ENCODE data around the gene KCNJ12. TPM values are rescaled to one million over a fixed set of nuclear protein-coding genes. Genes with fewer than 3 reads are reported as not detected.
"Not testable (repeated sequence)": the region's sequence is repeated elsewhere in the genome, so short reads cannot be mapped to it uniquely, and the experiment has no call there.

The KCNJ12 gene
- 0.44 TPM in 1 of 2 replicates, not detected in the other for total RNA-seq

DNA sequence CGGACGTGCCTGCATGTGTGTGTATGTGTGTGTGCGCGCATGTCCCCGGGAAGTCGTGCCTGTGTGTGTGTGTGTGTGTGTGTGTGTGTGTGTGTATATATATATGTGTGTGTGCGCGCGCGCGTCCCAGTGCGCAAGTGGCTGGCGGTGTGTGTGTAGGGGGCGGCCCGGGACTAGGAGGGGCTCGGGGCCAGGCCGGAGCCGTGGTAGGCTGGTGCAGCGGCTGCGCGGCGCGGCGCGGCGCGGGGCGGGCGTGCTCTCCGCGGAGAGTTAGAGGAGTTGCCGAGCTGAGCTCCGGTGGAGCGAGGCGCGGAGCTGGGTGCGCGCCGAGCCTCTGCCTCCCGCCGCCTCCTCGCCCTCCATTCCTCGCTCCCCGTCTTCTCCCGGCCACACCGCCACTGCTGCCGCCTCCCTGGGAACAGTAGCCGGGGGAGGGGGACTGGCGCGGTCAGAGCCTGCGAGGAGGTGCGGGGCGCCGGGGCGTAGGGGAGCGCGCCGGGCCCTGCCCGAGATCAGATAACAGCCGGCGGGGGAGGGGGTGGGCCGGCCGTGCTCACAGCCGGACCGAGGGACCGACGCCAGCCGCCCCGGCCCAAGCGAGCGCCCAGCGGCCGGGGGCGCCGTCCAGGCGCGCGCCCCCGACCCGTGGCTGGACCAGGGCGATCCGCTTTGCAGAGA lies at the start of gene KCNJ12:
Gene KCNJ12, plus strand, starts transcription at position 277 of the 678 bp plus-strand sequence. CDS start 38,986 bp downstream, outside the sequence.
- peak; percentile 16 to 23 for DNase-seq (ENCODE audit: low read depth in 2 of 2)

DNA sequence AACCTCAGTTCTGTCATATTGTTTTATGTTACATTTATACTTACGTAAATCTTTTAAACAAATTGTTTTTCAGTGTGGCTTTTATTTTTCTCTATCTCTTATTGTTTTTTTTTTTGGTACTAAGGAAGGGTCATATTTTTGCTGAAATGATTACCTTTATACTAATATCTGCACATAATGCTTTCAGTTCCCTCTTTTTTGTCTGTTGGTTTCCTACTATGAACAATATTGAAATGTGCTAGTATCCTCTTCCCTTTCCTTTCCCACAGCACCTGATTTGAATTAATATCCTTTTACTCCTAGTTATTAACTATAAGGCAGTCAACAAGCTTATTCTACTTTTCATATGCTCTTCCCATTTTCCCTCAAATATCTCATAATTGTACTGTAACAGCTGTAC lies 48.2 kb upstream of the KCNJ12 start:
- not testable (repeated sequence) for DNase-seq (ENCODE audit: low read depth in 2 of 2)

DNA sequence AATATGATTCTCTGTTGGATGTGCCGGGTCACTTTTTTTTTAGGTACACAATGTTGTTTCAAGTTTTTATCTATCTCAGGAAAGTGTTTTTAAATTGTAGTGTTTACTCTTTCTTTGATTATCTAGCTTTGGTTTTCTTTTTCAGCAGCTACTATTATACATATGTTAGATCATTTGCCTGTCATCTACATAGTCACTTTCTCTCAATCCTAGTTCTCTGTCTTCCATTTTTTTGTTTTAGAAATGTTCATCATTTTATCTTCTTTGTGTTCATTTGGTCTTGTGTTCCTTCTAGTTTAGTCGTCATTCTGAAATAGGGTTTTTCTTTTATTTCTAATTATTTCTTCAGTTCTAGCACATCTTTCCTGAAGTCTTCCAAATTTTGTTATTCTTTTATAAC lies 47.4 kb upstream of the KCNJ12 start:
- not testable (repeated sequence) for DNase-seq (ENCODE audit: low read depth in 2 of 2)

DNA sequence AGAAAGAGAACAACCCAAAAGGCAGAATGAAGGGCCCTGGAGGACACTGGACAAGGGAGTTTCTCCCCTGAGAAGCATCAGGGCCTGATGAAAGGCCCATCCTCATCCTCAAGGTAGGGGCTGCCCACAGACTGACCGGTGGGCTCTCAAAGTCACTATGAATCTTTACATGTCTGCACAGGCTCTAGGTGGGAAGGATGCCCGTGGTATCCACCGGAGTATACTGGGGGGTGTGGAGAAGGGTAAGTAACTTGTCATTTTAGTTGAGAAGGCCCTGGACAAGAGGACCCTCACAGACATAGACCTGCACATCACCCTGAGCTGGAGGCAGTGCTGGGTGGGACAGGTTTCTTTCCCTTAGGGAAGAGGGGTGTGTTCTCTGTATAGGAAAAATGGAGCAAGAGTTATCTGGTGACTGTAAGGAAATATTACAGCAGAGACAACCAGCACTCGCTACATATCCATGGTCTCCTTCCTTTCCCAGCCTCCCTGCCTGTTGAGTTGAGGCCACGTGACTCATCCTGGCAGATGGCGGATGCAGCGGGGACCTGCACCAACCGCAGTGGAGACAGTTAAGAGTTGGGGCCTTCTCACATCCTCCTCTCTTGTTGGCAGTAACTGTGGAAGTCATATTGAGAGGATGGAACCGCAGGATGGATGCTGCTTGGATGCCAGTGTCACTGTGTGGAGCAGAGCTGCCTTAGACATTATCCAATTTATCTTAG lies 45.6 kb upstream of the KCNJ12 start:
- DNase-seq (ENCODE audit: low read depth in 2 of 2) = no peak

DNA sequence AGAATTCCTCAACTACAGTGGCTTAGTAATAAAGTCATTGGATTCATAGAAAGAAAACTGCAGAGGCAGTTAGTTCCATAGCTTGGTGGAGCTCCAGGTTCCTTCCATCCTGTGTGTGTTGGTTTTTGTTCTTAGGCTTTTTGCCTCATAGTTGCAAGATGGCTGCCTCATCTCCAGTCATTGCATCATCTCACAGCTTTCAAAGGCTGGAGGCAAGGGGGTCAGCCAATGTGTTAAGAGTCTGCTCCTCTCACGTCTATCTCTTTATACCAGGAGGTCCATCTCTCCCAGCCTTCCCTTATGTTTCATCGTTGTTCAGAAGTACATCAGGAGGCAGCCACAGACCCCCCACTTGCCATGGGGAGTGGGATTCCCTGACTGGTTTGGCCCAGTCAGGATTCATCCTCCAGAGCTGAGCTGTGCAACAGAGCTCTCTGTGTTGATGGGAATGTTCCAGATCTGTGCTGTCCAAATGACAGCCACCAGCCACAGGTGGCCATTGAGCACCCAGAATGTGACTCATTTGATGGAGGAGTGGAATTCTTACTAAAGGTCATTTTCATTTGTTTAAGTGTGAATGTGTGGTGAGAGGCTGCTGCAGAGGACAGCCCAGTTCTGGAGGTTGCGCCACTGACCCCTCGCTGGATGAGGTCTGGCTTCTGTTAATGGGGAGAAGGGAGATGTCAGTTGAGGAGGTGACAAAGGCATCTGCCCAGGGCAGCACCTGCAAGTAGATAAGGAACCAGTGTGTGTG lies 39.4 kb upstream of the KCNJ12 start:
- not testable (repeated sequence) for DNase-seq (ENCODE audit: low read depth in 2 of 2)

DNA sequence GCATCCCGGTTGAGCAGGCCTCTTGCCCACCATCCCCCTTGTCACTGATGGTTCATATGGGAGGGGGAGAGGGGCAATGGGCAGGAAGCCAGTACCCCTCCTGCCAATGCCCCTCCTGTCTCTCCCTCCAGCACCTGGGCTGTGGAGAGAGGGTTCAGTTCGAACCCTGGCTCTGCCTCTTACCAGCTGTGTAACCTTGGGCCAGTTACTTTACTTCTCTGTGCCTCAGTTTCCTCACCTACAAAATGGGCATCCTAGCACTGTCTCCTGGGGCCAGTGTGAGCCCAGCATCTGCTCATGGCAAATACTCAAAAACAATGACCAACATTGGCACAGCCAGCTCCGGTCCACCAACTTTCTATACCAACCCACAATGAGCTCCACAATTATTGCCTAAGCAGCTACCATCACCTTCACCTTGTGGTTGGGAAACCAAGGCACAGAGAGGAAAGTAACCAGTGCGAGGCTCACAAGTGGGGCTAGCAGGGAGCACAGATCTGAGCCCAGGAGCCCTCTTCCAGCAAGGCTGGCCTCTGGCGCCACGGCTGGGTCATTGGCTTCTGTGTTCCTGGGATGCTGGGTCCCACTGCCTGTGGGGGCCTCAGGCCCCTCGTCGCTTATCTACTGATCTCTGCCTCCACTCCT lies 38.1 kb upstream of the KCNJ12 start:
- DNase-seq (ENCODE audit: low read depth in 2 of 2) = not testable (repeated sequence)

DNA sequence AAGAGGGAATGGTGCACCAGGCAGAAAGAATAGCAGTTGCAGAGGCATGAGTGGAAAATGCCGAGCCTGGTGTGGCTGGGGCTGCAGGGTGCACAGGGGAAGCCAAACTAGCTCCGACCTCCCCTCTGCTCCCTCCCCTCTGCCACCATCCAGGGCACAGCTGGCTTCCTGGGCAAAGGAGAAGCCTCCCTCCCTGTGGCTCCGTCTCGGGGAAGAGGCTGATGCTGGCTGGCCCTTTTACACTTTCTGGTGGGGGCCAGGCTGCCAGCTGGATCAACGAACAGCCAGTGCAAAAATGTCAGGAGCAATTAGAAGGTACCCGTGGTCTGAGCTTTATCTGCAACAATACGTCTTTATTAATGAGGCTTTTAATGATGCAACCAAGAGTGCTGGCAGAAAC lies 37.1 kb upstream of the KCNJ12 start:
- no peak for DNase-seq (ENCODE audit: low read depth in 2 of 2)

DNA sequence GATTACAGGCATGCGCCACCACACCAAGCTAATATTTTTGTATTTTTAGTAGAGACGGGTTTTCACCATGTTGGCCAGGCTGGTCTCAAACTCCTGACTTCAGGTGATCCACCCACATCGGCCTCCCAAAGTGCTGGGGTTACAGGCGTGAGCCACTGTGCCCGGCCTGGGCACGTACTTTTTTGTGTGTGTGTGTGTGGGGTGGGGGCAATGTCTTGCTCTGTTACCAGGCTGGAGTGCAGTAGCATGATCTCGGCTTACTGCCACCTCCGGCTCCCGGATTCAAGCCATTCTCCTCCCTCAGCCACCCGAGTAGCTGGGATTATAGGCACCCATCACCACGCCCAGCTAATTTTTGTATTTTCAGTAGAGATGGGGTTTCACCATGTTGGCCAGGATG lies 36.6 kb upstream of the KCNJ12 start:
- not testable (repeated sequence) for DNase-seq (ENCODE audit: low read depth in 2 of 2)

DNA sequence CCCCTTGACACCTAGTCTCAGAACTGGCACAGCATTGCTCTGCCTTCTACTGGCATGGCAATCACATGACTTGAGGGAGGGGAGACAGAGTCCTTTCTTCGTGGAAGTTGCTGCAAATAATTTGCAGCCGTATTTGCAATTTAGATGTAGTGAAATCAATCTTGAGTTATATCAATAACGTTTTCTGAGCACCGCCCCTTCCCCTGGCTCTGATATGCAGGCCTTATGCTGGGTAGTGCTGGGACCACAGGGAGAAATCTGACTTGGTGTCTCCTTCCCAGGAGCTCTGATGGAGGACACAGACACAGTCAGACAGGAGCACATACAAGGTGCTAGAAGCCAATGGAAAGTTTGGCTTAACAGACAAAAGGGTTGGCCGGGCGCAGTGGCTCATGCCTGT lies 35.8 kb upstream of the KCNJ12 start:
- not testable (repeated sequence) for DNase-seq (ENCODE audit: low read depth in 2 of 2)

DNA sequence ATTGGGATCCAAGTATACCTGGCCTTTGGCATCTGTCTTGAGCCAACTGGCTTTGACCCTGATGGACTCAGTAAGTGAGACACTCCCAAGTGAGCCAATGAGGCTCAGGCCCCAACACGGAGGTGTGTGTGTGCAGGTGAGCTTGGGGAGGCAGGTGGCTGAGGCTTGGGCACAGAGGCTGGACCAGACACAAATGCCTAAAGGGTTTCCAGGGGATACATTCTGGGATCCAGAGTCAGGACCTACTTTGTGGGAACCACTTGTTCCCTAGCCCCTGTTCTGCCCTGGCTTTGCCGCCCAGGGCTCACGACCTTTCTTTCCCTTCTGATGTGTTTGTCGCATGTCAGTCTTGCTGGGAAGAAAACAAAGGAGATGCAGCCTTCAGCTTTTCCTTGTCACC lies 34.9 kb upstream of the KCNJ12 start:
- not testable (repeated sequence) for DNase-seq (ENCODE audit: low read depth in 2 of 2)

DNA sequence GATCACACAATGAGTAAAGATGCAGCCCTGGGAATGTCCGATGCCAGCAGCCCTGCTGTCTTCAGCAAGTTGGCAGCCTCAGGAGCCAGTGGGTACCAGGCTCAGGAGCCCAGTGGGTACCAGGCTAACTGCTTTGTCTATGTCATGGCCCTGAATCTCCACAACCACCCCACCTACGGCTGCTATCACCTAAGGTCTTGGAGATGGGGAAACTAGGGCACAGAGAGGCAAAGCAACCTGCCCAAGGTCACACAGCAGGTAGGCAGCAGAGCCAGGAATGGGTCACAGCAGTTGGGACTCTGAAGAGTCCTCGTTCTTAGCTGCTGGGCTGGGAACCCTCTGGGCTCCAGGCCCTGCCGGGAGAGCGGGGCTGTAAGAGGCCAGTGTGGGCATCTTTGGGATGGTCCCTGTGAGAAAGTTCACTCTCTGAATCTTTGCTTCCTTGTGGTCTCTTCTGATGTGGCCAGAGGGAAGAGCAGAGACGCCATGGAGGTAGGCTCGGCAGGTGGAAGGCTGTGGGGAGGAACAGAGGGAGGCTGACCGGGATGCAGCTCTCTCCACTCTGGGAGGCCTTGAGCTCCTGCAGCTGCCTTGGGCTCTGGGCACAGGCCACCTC lies 34.1 kb upstream of the KCNJ12 start:
- DNase-seq (ENCODE audit: low read depth in 2 of 2) = not testable (repeated sequence)

DNA sequence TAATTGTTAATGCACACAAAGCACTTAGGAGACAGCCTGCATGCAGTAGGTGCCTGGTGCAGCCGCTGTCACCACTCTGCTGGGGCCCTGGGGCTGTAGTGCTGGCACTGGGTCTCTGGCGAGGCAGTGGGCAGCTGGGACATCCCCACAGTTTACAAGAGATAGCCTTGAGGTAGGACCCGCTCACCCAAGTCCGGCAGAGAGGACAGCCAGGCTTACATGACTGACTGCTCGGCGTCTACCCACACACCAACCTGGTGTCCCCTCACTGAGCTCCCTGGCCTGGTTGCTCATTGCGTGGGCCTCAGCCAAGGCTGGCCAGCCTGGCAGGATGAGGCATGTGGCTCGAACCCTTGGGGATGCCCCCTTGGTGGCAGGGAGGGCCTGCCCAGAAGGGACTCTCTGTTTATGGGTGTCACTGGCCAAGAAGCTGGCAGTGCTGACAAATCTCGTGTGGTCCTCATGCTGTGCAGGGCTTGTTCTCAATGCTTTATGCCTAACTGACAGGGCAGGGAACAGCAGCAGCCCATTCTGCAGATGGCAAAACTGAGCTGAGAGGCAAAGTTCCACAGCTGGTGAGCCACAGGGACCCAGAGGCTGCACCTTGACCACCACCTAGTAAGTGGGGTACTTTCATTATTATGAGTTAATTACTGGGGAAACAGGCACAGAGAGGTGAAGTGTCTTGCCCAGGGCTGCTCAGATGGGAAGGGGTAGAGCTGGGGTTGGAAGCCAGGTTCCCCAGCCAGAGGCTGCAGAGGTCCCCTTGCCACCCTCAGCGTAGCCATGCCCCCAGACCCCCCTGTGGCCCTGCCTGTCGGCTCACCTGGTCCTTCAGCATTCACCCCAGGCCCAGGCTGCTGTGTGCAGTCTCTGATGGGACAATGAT lies 32.9 kb upstream of the KCNJ12 start:
- not testable (repeated sequence) for DNase-seq (ENCODE audit: low read depth in 2 of 2)

DNA sequence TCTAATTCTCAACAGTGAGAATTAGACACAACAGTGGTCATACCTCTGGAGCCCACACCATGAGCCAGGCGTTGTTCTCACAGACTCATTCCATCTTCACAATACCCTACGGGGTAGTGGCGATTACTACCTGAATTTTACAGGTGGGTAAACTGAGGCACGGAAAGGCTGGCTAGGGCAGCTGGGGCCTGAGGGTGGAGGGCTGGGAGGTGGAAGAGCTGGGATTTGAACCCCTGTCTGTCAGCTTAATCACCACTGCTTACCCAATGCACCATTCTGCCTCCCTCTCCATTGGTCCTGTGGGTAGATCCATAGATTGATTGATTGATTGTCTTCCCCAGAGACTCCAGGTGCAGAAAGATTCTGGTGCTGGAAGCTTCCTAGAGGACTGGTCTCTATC lies 31.4 kb upstream of the KCNJ12 start:
- not testable (repeated sequence) for DNase-seq (ENCODE audit: low read depth in 2 of 2)

DNA sequence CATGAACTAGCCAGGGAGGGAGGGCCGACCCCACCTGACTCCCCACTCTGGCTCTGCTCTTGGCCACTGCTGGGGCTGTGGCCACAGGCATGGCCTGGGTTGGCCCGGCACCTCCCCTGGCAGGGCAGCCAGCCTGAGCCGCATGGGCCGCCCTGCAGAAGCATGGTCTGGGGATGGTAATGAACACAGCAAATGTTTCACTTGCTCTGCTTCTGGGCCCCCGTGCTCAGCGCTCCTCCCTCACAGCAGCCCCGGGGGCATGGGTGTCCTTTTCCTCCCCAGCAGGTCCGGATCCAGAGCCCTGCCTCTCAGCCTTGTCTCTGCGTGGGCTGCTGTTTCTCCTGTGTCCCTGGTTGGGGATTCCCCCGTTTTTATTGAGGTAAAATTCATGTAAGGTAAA lies 30.9 kb upstream of the KCNJ12 start:
- no peak for DNase-seq (ENCODE audit: low read depth in 2 of 2)

DNA sequence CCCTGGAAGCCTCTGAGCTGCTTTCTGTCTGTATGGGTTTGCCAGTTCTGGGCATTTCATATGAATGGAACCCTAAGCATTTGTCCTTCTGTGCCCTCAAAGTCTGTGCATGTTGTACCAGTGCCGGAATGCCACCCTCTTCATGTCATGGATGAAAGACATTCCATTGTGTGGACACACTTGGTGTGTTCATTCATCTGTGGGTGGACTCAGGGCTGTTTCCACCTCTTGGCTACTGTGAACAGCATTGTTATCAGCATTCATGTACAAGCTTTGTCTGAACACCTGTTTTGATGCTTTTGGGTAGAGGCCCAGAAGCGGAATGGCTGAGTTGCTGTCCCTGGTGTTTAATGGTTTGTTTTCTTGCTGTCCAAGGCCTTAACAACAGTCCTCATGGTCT lies 30.1 kb upstream of the KCNJ12 start:
- DNase-seq (ENCODE audit: low read depth in 2 of 2) = not testable (repeated sequence)

DNA sequence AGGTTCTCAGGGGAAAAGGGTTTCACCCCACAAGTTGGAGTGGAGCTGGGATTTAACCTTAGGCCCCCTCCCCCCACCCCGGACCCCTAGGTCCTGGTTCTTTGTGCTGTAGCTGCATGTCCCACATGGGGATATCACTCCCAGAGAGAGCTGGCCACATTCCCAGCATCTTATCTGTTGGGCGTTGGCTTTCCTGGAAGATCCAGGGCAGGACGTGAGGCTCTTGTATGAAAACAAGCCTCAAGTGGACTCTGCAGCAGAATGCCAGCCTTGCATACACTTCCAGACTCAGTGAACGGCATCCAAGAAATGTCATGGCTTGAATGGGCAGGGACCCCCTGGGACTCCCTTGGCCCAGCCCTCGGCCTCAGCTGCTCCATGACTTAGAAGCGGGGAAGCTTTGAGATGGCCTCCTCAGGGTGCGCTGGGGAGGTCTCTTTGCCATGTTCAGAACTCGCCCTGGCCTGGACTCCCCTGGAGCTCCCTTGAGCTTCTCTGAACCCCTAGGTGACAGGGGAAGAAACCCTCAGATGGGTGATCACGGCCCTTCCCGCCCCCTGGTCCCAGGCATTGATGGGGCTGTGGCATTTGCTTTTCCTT lies 29.4 kb upstream of the KCNJ12 start:
- DNase-seq (ENCODE audit: low read depth in 2 of 2) = not testable (repeated sequence)

DNA sequence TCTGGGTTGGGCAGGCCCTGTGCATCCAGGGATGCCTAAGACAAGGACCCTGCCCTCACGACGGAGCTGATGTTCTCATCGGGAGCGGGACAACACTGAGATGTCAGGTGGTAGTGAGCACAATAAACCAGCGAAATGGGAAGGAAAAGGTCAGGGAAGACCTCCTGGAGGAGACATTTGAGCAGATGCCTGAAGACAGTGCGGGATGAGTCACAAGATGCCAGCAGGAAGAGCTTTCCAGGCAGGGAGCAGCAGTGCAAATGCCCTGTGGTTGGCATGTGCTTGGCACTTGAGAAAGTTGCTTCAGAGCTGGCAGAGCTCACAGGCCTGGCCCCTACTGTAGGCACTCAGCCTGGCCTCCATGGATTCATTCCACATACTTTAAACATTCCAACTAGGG lies 28.5 kb upstream of the KCNJ12 start:
- DNase-seq (ENCODE audit: low read depth in 2 of 2) = not testable (repeated sequence)

DNA sequence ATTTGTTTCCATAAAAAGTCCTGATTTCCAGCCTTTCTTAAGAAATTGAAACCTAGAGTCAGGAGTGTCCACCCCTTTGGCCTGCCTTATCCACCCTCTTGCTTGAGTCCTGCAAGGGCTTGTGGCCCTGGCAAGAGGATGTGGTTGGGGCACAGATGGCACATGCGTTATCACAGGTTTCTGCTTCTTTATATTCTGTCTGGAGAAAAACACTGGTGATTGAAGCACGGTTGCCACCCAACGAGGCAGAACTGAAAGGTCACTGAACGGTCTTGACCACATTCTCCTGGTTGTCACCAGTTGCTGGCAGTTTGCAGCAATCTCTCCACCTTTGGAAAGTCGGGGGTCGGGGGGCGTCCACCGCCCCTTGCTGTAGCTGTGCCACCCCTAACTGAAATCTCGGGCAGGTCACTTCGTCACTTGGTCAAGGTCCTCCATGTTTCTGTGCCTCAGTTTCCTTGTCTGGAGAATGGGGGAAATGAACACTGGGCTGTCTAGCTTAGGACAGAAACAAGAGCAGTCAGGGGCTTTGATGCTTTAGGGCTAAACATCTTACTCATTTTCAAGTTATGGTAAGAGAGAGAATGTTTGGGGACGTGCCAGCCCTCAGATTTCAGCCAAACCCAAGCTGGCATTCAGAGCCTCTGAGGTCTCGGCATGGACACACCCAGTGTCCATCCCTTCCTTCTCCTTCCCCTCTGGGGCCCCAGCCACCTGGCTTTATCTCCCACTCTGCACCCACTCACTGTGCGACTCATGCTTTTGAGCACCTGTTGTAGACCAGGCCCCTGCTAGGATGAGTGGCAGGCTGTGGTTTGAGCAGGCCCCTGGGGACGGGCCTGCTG lies 27.9 kb upstream of the KCNJ12 start:
- DNase-seq (ENCODE audit: low read depth in 2 of 2) = not testable (repeated sequence)

DNA sequence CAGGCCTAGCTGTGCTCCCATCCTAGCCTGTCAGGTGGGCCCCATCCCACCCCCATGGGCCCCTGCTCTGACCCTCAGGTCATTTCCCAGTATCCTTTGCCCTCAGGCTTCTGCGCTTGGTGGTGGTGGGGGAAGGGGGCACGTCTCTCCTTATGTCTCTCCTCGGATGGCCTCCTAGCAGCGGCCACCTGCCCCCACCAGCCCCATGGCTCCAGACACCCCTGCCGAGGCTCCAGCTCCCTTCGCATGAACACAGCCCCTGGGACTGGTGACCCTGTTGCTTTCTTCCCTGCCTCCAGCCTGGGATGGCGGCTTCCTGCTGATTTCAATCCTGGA lies 27.3 kb upstream of the KCNJ12 start:
- not testable (repeated sequence) for DNase-seq (ENCODE audit: low read depth in 2 of 2)

Measured in lung microvascular endothelial cell (primary cell).